GM18867 (cell line): ENCODE data around the gene UGCG.
A peak's percentile ranks its signal among the peaks of the same experiment; 100 is the strongest.
"Not testable (repeated sequence)": the region's sequence is repeated elsewhere in the genome, so short reads cannot be mapped to it uniquely, and the experiment has no call there.

Experiments
- ATAC-seq: cut with Tn5 transposase; IDR thresholded peaks from one replicate; pipeline ENCODE4 v1.9.1; 2021; ENCODE audit warnings: mild to moderate bottlenecking, moderate library complexity; ENCODE audit not compliant: unreplicated experiment

Gene UGCG

DNA sequence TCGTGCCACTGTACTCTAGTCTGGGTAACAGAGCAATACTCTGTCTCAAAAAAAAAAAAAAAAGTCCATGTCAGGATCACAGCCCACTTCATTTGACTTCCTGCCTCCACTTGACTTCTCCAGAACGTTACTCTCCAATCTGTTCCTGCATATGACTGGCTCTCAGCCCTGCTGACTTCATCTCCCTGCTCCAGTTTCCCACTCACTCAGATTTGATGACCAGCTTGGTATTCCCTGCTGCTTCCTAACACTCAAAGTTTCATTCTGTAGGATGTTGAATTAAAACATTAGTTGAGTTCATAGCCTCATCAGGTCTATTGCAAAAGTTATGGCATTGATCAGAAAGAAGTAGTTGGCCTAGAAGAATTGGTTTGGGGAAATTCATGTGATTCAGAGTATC lies 52.3 kb downstream of the UGCG start:
- ATAC-seq = no peak

DNA sequence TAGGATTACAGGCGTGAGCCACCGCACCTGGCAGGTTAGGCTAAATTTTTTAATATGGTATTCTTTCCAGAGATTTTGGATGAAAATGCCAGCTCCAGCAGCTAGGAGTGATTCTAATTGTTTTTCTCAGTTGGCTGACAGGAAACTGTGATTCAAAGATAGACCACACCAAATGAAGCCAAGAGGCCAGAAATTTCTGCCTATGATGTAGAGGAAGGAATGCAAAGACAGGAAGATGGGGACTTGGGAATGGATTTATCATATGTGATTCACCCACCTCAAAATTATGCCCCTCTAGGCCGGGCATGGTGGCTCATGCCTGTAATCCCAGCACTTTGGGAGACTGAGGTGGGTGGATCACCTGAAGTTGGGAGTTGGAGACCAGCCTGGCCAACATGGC lies 53.3 kb downstream of the UGCG start:
- ATAC-seq = no peak

DNA sequence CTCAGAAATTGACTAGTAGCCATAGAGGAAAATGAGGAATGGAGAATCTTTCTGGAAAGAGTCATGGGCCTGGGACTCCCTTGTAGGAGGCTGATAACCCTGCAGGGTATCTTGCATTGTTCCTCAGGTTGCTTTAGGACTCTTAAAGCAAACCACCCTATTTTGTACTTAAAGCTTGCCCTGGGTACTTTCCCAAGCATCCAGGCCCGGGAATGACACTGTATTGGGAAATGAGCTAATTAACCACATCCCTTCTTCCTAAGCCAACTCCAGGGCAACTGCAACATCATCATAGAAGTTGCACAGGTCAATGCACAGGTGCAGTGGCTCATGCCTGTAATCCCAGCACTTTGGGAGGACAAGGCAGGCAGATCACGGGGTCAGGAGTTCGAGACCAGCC lies 55.9 kb downstream of the UGCG start:
- no peak for ATAC-seq

DNA sequence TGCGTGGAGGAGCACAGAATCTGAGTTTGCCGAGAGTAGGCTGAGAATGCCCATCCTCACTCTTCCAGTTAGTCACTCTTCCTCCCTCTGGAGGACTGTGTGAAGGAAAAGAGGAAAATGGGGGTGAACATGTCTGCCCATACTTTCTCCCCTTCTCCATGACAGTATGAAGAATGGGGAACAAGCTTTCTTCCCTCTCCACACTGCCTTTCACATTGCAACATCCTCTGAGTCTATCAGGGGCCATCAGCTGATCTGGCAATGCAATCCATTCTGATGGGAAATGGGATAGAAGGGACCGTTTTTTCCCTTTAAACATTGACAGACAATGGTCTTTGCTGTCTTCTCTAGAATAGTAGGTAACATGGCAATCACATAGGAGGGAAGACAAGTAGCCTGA lies 56.8 kb downstream of the UGCG start:
- no peak for ATAC-seq

DNA sequence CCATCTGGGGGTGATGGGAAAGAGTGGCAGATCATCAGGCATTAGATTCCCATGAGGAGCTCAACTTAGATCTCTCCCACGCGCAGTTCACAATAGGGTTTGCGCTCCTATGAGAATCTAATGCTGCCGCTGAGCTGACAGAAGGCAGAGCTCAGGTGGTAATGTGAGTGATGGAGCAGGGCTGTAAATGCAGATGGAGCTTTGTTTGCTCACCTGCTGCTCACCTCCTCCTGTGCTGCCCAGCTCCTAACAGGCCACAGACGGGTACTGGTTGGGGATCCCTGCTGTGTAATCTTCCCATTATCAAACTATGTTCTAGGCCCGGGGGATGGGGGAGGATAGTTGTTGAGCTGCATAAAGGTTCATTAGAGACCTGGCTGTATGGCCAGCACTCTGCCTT lies 58.4 kb downstream of the UGCG start:
- ATAC-seq = no peak

DNA sequence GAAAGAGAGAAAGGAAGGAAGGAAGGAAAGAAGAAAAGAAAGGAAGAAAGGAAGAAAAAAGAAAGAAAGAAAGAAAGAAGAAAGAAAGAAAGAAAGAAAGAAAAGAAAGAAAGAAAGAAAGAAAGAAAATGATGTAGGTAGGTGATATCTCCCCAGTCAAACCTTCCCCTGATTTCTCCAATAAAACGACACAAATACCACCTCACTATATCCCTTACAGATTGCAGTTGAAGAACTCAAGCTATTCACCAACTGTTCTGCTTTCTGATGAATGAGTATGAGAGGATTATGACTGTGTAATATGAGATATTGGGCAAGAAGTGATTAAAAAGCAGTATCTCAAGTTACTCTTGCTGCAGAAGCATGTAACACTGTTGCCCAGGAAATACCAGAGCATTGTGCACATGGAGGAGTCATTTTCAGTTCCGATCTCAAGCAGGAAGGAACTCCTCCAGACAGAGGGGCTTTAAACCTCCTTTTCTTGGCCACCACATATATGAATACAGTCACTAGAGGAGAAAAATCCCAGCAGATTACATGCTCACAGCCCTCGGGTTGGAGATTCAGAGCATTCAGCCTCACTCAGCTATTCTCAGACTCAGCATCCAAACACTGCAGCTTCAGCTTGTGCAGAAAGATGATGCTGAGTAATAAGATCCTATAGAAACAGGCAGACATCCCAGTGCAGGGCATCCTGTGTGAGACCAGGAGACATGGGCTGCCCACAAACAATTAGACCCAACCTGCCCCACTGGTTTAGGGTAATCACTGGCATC lies 61.4 kb downstream of the UGCG start:
- peak; percentile 44 for ATAC-seq

DNA sequence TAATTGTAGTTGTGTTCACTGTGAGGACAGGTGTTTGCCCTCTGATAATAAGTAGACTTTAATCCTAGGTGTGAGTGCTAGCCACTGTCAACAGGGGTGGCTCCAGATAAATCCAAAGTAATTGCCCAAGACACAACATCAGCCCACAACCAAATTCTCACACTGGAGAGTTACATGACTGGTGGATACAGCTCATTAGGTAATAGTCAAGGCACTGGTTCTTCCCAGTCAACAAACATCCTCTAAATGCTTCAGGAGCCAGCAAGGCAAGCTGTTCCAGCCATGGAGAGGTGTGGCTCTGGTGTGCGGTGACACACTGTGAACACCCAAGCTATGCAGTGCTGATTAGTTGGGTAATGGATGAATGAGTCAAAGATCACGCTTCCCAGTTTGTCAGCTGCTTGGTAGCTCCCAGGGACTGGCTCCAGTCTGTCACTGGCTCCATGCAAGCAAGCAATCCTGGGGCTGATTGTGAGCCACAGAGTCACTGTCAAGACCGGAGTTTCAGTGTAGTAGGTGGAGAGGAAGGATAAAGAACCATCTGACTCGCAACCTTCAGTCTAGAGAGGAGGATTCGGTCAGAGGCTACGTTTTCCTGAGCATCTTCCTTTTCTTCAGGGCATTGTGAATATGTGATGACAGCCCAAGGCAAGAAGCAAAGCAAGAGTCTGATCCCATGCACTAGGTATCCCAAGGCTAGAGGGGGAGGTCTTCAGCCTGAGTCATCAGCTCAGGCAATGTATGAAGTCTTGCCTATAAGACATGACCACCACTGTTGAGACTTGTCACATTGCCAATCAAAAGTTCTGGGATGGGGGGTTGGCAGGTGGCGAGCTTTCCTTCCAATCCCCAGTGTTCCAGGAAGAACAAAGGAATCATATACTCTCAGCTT lies 63.1 kb downstream of the UGCG start:
- ATAC-seq = no peak

DNA sequence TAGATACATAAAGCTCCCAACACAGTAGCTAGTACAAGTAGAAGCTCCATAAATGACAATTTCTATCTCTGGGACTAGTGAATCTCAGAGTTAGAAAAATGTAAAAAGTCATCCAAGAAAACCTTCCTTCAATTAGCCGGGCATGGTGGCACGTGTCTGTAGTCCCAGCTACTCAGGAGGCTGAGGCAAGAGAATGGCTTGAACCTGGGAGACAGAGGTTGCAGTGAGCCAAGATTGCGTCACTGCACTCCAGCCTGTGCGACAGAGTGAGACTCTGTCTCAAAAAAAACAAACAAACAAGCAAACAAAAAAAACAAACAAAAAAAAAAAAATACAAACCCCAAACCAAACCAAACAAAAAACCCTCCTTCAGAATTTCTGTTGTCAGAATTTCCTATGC lies 63.9 kb downstream of the UGCG start:
- ATAC-seq = not testable (repeated sequence)

DNA sequence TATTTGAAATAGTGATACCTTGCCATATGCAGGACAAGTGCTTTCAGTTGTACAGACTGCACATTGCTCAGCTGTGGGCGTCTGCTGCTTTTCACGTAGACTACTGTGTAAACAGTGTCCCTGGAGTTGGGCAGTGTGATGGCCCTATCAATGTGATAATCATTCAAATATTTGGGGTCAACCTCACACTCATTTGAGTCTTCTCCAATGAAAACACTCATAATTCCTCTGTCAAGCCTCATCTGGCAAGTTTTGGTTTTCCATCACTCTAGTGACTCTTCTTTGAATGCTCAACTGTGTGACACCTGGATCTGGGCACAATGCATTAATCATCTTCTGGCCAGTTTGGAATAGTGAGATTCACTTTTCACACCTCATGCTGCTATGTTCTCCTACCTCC lies 64.4 kb downstream of the UGCG start:
- ATAC-seq = no peak

DNA sequence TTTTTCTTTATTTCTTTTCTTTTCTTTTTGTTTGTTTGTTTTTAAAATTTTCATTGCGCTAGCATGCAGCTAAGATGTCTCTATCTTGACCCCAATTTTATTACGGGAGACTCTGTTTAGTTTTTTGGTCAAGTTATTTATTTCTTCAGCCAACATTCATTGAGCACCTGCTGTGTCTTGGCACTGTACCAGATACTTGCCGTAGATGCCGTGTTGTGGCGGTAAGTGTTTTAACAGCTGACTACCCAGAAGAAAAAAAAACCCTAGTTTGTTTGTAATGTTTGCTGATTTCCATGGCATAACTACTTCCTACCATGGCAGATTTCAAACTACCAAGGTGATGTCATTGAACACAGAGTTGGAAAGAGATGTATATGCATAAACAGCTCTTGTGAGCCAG lies 65.0 kb downstream of the UGCG start:
- ATAC-seq = no peak

DNA sequence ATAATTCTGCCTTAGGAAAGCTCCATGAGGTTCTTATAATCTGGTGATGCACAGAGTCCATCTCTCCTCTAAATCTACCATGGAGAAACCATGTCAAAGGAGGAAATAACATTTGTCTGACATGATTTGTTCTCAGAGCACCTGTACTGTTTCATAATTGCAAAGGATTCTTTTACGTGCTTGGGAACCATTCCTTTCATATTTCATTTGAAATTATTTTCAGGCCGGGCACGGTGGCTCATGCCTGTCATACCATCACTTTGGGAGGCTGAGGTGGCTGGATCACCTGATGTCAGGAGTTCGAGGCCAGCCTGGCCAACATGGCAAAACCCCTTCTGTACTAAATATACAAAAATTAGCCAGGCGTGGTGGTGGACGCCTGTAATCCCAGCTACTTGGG lies 65.4 kb downstream of the UGCG start:
- no peak for ATAC-seq

DNA sequence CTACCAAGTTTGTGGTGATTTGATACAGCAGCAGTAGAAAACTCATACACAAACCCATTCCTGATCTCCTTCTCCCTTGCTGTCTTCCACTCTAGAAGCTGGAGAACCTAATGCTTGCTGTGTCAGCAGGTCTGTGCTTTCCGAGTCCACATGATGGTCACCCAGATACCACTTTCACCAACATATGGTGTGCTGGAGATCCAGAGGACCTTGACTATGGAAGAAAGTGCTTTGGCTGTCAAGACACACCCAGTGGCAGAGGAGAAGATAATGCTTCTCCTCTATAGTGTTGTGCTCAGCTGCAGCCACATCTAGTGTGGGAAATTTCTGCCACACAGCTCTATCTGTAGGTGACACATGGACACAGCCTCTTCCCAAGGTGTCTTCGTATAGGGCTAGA lies 67.4 kb downstream of the UGCG start:
- ATAC-seq = no peak

DNA sequence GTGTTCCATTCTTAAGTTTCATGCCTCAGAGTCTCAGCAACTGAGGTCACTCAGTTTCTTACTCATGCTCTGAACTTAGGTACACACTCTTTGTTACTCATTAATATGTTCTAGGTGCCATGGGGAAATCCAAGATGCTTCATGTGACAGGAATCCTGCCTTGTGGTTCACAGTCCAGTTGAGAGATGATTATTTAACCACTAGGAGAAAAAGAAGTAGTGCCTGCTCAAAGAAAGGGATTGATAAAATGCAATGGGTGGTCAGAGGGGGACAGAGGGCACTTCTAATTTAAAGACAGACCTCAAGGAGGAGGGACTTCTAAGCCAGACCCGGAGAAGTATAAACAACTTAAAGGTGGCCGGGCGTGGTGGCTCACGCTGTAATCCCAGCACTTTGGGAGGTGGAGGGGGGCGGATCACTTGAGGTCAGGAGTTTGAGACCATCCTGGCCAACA lies 69.0 kb downstream of the UGCG start:
- ATAC-seq = peak; percentile 76

DNA sequence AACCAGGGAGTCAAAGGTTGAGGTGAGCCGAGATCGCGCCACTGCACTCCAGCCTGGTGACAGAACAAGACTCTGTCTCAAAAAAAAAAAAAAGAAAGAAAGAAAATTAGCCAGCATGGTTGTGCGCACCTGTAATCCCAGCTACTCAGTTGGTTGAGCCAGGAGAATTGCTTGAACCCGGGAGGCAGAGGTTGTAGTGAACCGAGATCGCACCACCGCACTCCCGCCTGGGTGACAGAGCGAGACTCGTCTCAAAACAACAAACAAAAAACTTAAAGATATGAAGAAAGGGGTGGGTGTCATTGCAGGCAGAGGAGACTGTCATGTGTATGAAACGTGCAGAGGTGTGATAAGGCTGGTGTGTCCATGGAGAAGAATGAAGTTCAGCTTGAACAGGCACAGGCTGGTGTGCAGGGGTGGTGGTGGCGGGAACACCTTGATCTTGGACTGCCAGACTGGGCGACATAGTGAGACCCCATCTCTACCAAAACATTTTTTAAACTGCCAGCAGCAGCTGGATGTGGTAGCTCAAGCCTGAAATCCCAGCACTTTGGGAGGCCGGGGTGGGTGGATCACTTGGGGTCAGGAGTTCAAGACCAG lies 69.6 kb downstream of the UGCG start:
- no peak for ATAC-seq

DNA sequence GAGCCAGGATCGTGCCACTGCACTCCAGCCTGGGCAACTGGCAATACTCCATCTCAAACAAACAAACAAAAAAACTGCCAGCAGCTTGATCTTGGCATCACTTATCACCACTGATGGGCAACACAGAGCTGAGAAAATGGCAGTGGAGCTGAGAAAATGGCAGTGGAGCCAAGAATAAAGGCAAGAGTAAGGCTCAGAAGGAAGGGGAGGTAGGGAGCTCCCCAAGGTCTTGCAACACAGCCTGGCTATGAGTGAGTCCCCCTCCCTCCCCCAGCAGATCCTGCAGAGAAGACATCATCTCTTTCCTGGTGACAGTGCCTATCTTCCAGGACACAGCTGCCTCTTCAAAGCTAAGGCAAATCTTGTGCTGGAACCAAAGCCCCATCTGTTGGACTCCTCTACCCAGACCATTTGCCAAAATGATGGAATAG lies 70.3 kb downstream of the UGCG start:
- no peak for ATAC-seq

DNA sequence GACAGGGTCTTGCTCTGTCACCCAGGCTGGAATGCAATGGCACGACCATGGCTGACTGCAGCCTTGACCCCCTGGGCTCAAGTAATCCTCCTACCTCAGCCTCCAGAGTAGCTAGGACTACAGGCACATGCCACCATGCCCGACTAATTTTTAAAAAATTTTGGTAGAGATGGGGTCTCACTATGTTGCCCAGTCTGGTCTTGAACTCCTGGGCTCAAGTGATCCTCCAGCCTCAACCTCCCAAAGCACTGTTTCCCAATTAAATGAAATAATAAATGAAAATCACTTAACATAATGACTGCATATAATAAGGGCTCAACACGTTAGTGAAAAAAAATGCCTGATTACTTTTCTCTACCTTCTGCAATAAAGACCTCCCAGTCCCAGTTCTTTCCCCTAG lies 71.0 kb downstream of the UGCG start:
- no peak for ATAC-seq

DNA sequence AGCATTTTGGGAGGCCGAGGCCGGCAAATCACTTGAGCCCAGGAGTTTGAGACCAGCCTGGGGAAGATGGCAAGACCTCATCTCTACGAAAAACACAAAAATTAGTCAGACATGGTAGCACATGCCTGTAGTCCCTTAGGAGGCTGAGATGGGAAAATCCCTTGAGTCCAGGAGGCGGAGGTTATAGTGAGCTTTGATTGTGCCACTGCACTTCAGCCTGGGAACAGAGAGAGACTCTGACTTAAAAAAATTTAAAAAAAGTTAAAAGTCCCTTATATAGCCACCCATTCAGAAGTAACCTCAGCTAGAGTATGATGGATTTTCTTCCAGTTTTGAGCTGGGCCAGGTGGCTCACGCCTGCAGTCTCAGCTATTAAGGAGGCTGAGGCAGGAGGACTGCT lies 72.4 kb downstream of the UGCG start:
- ATAC-seq = no peak

DNA sequence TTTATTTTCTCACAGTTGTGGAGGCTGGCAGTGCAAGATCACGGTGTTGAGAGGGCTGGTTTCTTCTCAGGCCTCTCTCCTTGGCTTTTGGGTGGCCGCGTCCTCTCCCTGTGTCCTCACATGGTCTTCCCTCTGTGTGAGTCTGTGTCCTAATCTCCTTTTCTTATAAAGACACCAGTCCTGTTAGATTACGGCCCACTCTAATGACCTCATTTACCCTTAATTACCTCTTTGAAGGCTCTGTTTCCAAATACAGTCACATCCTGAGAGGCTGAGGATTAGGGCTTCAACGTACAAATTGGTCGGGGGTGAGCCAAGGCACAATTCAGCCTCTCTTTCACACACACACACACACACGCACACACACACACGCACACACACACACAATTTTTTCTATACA lies 73.0 kb downstream of the UGCG start:
- ATAC-seq = no peak

DNA sequence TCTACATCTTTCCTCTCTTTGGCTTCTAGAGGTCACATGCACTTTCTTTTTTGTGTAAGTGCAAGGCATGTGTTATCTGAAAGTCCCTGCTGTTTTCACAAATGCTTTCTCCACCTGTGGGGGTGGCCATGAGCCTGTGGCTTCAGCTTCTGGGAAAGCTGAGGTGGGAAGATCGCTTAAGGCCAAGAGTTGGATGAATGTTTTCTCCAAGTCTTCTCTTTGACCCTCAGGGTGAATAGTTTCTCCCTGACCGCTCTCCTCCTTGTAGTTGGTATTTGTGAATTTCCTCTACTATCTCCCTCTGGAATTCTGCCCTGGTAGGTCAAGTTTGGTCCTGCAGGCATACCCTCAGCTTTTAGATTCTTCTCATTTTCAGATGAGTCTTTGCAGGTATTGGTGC lies 74.2 kb downstream of the UGCG start:
- no peak for ATAC-seq

DNA sequence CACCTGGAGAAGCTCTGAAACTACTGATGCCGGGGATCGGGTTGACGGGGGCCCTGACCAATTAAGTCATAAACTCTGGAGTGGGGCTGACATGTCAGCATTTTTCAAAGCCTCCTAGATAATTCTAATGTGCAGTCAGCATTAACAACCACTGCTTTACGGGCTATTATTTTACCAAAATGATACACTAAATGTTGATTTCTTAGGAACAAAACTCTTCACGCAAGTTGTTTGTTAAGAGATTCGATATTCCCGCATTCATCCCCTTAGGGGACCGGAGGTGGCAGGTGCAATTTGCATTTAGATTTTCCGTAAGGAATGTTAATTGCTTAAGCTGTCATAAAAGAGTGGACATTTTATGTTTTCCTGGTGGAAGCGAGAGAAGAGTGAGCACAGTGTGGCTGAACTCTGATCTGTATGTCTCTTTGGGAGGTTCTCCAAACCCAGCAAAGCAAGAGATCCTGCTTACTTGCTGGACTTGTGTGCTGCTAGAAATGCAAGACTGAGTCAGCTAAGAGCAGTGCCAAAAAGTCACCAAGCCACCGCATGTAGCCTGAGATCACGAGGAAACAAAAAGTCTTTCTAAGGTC lies 77.6 kb downstream of the UGCG start:
- no peak for ATAC-seq

DNA sequence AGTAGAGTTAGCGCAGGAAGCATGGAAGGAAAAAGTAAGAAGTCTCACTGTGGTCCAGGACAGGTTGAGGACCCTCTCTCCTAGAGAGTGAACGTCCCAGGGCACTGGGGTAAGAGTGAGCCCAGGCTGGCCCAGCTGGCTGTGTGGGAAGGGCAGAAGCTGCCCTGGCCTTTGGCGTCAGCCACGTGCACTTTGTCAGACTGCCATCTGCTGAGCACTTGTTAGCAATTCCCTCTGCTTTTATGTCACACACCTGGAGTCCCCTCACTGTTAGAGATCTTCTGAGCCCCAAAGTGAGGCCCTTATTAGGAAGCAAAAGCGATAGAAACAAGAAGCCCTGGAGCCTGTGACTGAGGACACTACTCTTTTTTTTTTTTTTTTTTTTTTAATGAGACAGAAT lies 79.1 kb downstream of the UGCG start:
- no peak for ATAC-seq
